HG02970 (cell line): ENCODE data around the gene UBE2D1.
"Not testable (repeated sequence)": the region's sequence is repeated elsewhere in the genome, so short reads cannot be mapped to it uniquely, and the experiment has no call there.

Experiments
- ATAC-seq: cut with Tn5 transposase; IDR thresholded peaks from one replicate; pipeline ENCODE4 v1.9.1; 2021; ENCODE audit warnings: mild to moderate bottlenecking, moderate library complexity, moderate number of reproducible peaks; ENCODE audit not compliant: unreplicated experiment, low FRiP score

Gene UBE2D1

GRCh38 chr10:58373442-58373827, 38.6 kb downstream of the UBE2D1 start:
- ATAC-seq = no peak

GRCh38 chr10:58382489-58382995, 47.7 kb downstream of the UBE2D1 start:
- ATAC-seq = no peak

- ATAC-seq = peak; percentile 63
Measured at GRCh38 chr10:58384095-58384494, 49.3 kb downstream of the UBE2D1 start.

- ATAC-seq = peak; percentile 1
Measured at GRCh38 chr10:58384544-58384998, 49.8 kb downstream of the UBE2D1 start.

GRCh38 chr10:58384999-58385783, 50.4 kb downstream of the UBE2D1 start, which contains the start of gene TFAM:
Gene TFAM (plus strand): TSS chr10:58385410. CDS start chr10:58385548, 138 bp downstream.
- peak; percentile 89 for ATAC-seq

GRCh38 chr10:58385784-58386112, 50.9 kb downstream of the UBE2D1 start:
- ATAC-seq = no peak

- ATAC-seq = no peak
Measured at GRCh38 chr10:58389024-58389423, 54.2 kb downstream of the UBE2D1 start.

GRCh38 chr10:58393317-58393716, 58.5 kb downstream of the UBE2D1 start:
- no peak for ATAC-seq

- ATAC-seq = no peak
Measured at GRCh38 chr10:58394471-58394870, 59.7 kb downstream of the UBE2D1 start.

GRCh38 chr10:58396057-58396456, 61.3 kb downstream of the UBE2D1 start:
- no peak for ATAC-seq

GRCh38 chr10:58397830-58398229, 63.0 kb downstream of the UBE2D1 start:
- ATAC-seq = no peak

- no peak for ATAC-seq
Measured at GRCh38 chr10:58399410-58399809, 64.6 kb downstream of the UBE2D1 start.

- no peak for ATAC-seq
Measured at GRCh38 chr10:58400609-58401008, 65.8 kb downstream of the UBE2D1 start.

- no peak for ATAC-seq
Measured at GRCh38 chr10:58404001-58404400, 69.2 kb downstream of the UBE2D1 start.

- ATAC-seq = no peak
Measured at GRCh38 chr10:58409956-58410610, 75.3 kb downstream of the UBE2D1 start.

- ATAC-seq = no peak
Measured at GRCh38 chr10:58412502-58412961, 77.7 kb downstream of the UBE2D1 start.

GRCh38 chr10:58414270-58415041, 79.7 kb downstream of the UBE2D1 start:
- no peak for ATAC-seq

- ATAC-seq = no peak
Measured at GRCh38 chr10:58415757-58416156, 81.0 kb downstream of the UBE2D1 start.

GRCh38 chr10:58417902-58418301, 83.1 kb downstream of the UBE2D1 start:
- not testable (repeated sequence) for ATAC-seq
